Hematopoietic multipotent progenitor cell treated with erythropoietin and hydrocortisone succinate and interleukin-3 and kit ligand, for 8 days (in vitro differentiated cells): ENCODE data around the gene ZSWIM1.
A peak's percentile ranks its signal among the peaks of the same experiment; 100 is the strongest.
"Not testable (repeated sequence)": the region's sequence is repeated elsewhere in the genome, so short reads cannot be mapped to it uniquely, and the experiment has no call there.

Source experiments
- DNase-seq: peaks from one replicate; pipeline ENCODE4 v3.0.0-alpha.2; 2015

The ZSWIM1 gene

DNA sequence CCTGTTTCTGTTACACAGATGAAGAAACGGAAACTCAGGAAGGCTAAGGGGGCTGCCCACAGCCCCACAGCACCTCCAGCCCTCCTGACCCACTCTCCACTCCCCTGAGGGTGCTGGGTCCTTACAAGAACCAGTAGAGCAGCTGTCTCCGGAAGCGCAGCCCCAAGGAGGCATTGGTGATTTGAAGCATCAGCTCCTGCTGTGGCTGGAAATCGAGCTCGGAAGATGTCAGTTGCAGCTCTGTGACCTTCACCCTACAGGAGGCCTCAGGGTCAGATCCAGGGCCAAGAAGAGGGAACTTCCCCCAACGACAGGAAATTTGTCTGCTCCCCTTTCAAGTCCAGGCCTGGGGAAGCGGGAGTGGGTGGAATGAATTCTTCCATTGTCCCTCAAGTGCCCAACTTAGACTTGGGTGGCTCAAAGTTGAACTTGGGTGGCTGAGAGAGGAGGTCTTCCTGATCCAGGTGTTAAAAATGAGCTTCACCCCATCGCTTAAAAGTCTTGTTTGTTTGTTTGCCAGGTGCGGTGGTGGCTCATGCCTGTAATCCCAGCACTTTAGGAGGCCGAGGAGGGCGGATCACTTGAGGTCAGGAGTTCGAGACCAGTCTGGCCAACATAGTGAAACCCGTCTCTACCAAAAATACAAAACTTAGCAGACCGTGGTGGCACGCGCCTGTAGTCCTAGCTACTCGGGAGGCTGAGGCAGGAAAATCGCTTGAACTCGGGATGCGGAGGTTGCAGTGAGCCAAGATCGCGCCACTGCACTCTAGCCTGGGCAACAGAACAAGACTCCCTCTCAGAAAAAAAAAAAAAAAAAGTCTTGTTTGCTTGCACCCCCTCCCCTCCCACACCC is 29.0 kb downstream of the ZSWIM1 start:
- DNase-seq = no peak

DNA sequence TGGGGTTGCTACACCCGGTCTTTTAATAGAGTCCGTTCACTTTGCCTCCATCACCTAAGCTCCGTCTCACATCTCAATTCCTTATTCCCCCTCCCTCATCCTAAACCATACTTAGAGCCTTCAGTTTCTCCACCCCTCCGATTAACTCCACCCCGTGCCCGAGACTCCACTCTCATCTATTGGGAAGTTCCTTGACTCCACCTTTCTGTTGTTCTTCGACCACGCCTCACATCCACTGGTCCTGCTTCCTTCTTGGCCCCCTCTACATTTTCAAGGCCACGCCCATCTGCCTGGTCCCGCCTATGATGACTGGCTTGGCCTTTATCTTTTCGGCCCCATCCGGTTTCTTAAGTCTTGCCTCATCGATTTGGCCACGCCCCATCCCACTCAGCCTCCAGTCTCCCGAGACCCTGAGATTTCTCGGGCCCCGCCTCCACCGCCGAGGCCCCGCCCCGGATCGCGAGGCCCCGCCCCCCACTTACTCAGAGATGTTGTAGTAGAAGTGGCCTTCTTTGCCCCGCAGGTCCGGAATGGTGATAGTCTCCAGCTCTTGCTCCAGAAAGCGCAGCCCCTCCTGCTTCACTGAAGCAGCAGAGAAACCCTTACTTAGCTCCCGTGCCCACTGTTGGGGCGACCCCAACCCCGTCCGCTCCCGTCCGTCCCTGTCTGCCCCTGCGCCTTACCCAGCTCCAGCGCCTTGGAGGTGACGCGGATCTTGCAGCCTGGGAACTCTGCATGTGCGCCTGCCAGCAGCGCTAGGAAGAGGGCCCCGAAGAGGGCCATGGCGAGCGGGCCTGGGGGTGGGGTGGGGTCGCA is 29.9 kb downstream of the ZSWIM1 start:
- peak; percentile 100 for DNase-seq

DNA sequence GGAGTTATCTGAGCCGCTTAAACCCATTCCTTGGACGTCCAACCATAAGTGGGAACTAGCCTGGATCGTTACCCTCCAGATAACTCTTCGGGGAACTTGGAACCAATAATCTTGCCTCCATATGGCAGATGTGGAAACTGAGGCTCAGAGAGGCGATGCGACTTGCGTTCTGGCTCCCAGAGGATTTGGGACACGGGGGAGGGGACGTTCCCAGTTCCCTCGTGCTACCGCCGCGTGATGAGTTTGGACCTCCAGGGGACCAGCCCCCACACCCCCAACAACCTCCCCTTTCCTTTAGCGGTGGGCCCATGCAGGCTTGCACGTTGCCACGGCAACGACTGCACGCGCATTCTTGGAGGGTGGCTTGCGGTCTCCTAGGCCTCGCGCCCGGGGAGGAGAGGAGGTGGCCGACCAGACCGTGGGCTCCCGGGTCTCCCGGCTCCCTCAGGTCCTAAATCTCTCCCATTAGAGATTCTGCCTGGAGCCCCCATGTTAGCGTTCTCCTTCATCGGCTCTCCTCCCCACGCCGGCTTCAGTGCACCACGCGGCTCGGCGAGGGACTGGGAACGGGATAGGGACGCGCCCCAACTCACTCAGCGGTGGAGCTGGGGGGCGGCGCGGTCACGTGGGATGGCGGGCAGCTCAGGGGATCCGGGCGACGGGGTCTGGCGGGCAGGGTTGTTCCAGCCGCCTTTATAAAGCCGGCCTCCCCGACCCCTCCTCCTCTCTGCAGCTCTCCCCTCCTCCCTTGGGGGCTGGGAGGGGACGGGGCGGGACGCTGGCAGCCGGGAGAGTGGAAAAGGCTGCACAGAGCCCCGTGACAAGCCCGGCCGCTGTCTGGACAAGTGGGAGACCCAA is 30.7 kb downstream of the ZSWIM1 start, which contains the start of gene PLTP:
TSS of gene PLTP (minus strand) at position 670 of the 858 bp plus-strand sequence. CDS start 703 bp downstream, outside the sequence.
- peak; percentile 53 for DNase-seq

DNA sequence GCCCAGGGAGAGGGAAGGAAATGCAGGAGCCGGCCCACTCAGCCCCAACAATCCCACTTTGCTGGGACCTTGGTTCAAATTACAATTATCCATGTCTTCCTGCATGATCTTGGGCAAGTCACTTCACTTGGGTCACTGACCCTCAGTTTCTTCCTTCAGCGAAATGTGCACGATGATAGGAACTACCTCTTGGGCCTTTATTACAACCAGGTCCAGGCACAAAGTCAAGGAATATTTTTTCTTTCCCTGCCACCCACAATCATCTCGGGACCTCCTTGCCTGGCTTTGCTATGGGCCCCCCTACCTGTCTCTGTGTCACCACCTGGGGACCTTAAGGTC is 31.3 kb downstream of the ZSWIM1 start:
- no peak for DNase-seq

DNA sequence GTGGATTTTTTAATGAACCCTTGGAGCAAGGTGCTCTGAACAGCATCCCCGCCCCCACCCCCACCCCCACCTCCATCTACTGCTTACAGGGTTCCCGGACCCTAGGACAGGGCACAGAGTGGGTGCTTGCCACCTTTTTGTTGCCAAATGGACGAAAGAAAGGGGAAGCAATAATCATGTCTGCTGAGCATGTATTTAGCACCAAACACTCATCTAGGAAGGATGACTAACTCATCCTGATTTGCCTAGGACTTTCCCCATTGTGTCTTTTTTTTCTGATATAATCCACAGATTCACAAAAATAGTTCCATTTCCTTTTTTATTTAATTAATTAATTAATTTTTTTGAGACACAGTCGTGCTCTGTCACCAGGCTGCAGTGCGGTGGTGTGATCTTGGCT is 32.1 kb downstream of the ZSWIM1 start:
- no peak for DNase-seq

DNA sequence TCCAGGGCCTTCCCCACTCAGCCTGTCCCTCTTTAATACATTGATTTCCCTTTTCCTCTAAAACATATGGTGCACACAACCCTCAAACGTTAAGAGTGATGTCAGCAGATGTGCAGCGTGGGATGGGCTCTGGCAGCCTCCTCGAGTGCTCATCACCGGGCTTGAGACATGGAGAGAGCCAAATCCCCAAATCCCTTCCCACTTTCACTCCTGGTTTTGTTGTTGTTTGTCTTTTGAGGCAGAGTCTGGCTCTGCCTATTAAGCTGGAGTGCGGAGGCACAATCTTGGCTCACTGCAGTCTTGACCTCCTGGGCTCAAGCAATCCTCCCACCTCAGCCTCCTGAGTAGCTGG is 36.7 kb downstream of the ZSWIM1 start:
- DNase-seq = no peak

DNA sequence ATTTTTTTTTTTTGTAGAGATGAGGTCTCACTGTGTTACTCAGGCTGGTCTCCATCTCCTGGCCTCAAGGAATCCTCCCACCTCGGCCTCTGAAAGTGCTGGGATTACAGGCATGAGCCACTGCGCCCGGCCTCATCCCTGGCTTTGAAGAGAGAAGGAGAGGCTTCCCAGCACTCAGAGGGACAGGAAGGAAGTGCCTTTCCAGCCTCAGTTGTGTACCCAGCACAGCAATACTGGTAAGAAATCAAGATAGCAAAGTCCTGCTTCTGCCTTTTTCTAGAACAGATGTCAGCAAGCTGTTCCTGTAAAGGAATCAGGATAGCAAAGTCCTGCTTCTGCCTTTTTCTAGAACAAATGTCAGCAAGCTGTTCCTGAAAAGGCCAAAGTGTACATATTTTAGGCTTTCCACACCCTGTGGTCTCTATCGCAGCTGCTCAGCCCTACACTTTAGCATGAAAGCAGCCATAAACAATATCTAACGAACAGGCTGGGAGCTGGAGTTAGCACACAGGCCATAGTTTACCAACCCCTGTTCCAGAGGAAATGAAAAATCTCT is 37.2 kb downstream of the ZSWIM1 start:
- no peak for DNase-seq

DNA sequence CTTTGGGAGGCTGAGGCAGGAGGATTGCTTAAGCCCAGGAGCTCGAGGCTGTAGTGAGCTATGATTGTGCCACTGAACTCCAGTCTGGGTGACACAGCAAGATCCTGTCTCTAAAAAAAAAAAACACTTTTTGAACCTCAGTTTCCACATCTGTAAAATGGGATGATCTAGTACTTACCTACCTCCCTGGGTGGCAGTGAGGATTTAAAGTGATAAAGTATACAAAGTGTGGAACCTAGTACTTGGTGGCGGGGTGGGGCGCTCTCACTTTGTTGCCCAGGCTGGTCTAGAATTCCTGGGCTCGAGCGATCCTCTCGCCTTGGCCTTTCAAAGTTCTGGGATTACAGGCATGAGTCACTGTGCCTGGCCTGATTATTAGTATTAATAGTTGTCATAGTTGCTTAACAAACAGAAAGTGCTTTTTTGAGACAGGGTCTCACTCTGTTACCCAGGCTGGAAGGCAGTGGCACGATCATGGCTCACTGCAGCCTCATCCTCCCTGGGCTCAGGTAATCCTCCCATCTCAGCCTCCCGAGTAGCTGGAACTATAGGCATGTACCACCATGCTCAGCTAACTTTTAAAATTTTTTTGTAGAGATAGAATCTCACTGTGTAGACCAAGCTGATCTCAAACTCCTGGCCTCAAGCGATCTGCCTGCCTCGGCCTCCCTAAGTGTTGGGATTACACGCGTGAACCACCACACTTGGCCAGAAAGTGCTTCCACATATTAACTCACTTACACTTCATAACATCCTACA is 37.9 kb downstream of the ZSWIM1 start:
- DNase-seq = no peak

DNA sequence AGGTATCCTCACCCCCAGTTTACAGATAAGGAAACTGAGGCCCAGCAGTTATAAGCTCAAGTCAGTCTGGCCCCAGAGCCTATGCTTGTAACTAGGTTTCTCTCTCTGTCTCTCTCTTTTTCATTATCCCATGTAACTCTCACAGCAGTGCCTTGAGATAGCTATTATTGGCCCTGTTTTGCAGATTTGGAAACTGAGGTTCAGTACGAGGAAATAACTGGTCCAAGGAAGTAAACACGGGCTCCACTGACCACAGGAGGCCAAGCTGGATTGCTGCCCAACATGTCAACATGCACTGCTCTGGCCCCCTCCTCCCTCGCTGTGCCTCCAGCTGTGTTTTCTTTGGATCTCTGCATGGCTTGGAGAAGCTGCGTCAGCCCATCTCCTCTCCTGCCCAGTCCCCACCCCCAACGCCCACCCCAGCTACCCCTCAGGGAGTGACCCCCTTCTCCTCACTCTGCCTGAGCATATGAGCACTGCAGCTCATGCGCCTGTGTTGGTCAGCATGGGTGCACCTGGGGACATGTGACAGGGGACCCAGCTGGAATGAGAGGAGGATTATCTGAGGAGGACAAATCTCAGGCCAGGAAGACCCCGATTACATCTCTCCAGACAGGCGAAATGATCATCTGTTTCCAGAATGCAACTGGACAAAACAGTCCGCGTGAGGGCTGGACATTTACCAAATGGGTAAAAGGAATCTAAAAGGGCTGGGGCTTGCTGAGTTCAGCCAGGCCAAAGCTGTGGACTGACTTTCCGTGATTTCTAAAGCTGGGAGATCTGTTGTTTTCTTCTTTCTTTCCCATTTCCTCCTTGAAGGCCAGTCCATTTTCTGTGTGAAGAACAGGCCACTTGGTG is 38.7 kb downstream of the ZSWIM1 start:
- no peak for DNase-seq

DNA sequence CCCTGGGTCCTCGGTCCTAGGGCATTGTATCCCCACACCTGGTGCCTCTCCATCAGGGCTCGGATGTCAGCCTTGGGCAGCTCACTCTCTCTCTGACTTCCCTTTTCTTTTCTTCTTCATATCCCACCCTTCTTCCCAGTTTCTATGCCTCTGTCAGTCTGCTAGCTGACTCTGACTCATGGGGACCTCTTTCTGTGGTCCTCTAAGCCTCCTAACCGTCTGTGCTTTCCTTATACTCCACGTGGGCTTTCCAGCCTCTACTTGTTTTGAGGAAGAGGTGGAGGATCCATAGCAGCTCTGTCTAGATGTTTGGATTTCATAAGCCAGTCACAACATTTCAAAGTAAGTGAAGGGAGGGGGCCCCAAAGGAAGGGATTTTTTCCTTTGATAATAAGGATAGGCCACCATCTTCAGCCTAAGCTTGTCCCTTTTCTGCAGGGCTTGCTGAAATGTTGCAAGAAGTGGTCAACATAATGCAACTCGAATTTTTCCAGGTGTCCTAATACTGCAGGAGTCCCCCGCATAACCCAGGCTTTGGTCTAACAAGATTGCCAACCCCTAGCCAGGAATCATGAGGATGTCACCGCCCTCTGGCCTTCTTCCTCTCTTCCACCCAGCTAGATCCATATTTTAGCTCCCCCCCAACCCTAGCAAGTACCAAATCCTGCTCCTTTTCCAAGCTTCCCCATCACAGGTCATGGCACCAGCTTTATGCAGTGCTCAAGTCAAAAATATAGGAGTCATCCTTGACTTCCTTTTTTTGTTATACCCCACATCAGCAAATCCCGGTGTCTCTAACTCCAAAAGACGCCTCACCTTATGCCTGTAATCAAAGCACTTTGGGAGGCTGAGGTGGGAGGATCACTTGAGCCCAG is 39.7 kb downstream of the ZSWIM1 start:
- DNase-seq = no peak

DNA sequence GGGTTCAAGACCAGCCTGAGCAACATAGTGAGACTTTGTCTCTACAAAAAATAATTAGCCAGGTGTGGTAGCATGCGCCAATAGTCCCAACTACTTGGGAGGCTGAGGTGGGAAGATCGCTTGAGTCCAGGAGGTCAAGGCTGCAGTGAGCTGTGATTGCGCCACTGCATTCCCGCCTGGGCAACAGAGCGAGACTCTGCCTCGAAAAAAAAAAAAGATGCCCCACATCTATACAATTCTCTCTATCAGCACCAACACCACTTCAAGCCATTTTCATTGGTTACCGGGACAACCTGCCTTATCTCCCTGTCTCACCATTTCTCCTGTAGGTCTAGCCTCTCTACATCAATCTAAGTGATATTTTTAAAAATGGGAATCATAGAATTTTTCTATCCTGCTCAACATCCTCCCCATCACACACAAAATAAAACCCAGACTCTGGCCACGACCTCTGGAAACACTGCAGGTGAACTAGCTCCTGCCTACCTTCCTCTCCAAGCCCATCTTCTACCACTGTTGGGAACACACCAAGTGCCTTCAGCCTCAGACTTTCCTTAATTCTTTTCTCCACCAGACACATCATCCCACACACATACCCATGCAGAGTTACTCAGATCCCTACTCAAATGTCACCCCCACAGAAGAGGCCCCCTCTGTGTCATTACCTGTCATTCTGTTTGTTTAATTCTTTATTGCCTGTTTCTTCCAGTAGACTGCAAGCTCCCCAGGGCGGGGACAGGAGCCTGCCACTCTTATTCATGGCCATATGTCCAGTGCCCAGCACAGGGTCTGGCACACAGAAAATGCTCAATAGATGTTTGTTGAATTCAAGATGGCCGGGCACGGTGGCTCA is 40.5 kb downstream of the ZSWIM1 start:
- peak; percentile 20 for DNase-seq

DNA sequence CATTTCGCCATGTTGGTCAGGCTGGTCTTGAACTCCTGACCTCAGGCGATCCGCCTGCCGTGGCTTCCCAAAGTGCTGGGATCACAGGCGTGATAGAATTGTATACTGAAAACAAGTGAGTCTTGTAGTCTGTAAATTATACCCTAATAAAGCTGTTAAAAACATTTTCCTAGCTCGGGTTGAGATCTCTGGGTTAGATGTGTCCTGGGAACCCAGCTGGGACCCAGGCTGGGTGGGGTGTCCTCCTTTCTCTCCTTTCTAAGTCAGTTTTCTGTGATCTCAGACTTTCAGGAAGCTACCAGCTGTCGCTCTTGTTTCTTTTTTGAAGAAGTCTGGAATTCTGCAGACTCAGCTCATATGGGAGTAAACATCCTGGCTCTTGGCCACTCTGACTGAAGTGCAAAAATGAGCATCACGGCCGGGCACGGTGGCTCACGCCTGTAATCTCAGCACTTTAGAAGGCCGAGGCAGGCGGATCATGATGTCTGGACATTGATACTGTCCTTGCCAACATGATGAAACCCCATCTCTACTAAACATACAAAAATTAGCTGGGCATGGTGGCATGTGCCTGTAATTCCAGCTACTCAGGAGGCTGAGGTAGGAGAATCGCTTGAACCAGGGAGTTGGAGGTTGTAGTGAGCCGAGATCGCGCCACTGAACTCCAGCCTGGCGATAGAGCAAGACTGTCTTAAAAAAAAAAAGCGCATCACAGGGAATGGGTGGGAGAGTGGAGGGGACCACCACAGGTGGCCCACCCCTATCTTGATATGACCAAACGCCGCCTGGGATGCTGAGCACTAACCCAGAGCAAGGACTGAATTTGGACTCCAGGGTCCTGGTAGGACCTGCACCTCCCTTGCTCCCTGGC is 43.6 kb downstream of the ZSWIM1 start:
- DNase-seq = no peak

DNA sequence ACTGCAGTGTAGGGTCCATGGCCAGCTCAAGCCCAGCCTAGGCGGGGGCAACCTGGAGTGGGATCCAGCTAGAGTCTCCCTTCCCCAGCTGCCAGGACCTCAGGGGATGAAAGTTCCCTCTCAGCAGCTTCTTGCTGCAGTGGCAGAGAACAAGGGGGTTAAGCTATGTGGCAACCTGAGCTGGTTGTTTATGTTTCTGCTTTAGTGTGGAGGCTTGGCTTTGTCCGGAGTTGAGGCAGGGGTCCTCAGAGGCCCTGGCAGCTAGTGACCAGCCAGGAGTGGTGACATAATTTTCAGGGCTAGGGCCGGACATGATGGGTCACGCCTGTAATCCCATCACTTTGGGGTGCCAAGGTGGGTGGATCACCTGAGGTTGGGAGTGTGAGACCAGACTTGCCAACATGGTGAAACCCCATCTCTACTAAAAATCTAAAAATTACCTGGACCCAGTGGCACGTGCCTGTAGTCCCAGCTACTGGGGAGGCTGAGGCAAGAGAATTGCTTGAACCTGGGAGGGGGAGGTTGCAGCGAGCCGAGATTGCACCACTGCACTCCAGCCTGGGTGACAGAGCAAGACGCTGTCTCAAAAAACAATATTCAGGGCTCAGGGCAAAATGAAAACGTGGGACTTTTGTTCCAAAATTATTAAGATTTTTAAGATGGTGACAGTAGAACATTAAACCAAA is 44.9 kb downstream of the ZSWIM1 start:
- DNase-seq = no peak

DNA sequence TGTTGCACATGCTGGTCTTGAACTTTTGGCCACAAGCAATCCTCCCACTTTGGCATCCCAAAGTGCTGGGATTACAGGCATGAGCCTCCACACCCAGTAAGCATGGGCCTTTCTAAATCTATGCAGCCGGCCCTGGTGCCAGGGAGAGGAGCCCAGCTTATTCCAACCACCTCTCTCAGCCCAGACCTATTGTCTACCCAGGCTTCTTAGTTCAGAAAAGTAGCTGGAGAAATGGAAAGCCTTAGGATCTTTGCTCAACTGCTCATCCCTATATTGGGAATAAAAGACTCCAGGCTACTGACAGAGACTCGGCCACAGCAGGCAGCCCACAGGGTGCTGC is 45.7 kb downstream of the ZSWIM1 start:
- DNase-seq = no peak

DNA sequence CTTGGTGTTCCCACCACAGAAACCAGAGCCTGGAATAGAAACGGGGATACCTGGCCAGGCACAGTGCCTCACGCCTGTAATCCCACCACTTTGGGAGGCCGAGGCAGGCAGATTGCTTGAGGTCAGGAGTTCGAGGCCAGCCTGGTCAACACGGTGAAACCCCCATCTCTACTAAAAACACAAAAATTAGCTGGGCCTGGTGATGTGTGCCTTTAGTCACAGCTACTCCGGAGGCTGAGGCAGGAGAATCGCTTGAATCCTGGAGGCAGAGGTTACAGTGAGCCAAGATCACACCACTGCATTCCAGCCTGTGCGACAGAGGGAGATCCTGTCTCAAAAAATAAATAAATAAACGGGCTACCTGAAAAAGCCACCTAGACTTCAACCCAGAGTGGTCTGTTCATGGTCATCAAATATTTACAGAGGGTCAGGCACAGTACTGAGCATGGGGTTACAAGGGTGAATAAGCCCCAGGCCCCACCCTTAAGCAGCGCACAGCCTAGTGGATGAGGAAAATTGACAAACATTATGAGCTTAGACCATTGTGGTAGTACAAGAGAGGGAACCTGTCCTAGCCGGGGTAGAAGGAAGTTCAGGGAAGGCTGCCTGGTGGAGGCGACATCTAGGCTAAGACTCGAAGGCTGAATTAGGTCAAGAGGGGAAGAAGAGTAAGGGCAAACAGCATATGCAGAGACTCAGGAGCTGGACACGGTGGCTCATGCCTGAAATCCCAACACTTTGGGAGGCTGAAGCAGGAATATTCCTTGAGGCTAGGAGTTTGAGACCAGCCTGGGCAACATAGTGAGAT is 46.2 kb downstream of the ZSWIM1 start:
- no peak for DNase-seq

DNA sequence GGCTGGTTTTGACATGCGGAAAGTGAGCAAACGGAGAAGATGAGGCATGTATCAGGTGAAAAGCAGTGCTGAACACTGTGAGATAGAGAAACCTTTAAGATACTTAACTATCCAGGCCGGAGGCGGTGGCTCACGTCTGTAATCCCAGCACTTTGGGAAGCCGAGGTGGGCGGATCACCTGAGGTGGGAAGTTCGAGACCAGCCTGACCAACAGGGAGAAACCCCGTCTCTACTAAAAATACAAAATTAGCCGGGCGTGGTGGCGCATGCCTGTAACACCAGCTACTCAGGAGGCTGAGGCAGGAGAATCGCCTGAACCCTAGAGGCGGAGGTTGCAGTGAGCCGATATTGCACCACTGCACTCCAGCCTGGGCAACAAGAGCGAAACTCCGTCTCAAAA is 50.7 kb downstream of the ZSWIM1 start:
- not testable (repeated sequence) for DNase-seq
